Fibroblast of skin of left quadriceps (primary cell): ENCODE results near the gene HOPX.
A peak's percentile ranks its signal among the peaks of the same experiment; 100 is the strongest.
"Not testable (repeated sequence)": the region's sequence is repeated elsewhere in the genome, so short reads cannot be mapped to it uniquely, and the experiment has no call there.

ENCODE experiments used
- DNase-seq, 2 experiments: peaks; one replicate each; pipeline ENCODE4 v3.0.0-alpha.2; 2013; ENCODE audit warnings: low read depth in 2 of 2

The HOPX gene

GRCh38 chr4:56681158-56681852 is at the start of gene HOPX:
TSS of gene HOPX (minus strand) at chr4:56681296. CDS start at chr4:56657816, 23,480 bp downstream.
- DNase-seq = no peak

GRCh38 chr4:56730097-56730496 is 49.0 kb upstream of the HOPX start:
- no peak for DNase-seq

GRCh38 chr4:56728512-56728911 is 47.4 kb upstream of the HOPX start:
- peak; percentile 83 to 87 for DNase-seq

GRCh38 chr4:56727150-56727549 is 46.1 kb upstream of the HOPX start:
- DNase-seq = no peak

GRCh38 chr4:56726593-56726992 is 45.5 kb upstream of the HOPX start:
- DNase-seq = not testable (repeated sequence)

GRCh38 chr4:56723659-56724230 is 42.6 kb upstream of the HOPX start:
- no peak for DNase-seq

- DNase-seq = no peak
Measured at GRCh38 chr4:56723201-56723605, 42.1 kb upstream of the HOPX start.

GRCh38 chr4:56708146-56708545 is 27.1 kb upstream of the HOPX start:
- DNase-seq = no peak

- no peak for DNase-seq
Measured at GRCh38 chr4:56705966-56706365, 24.9 kb upstream of the HOPX start.

GRCh38 chr4:56705334-56705733 is 24.2 kb upstream of the HOPX start:
- DNase-seq = no peak

- no peak for DNase-seq
Measured at GRCh38 chr4:56704089-56704871, 23.2 kb upstream of the HOPX start.

- no peak for DNase-seq
Measured at GRCh38 chr4:56703378-56703777, 22.3 kb upstream of the HOPX start.

GRCh38 chr4:56701644-56702043 is 20.5 kb upstream of the HOPX start:
- no peak for DNase-seq

- no peak for DNase-seq
Measured at GRCh38 chr4:56701161-56701480, 20.0 kb upstream of the HOPX start.

GRCh38 chr4:56699537-56700105 is 18.5 kb upstream of the HOPX start:
- DNase-seq = no peak

GRCh38 chr4:56698329-56698728 is 17.2 kb upstream of the HOPX start:
- DNase-seq = no peak

GRCh38 chr4:56696056-56696455 is 15.0 kb upstream of the HOPX start:
- DNase-seq = no peak

- not testable (repeated sequence) for DNase-seq
Measured at GRCh38 chr4:56693476-56693875, 12.4 kb upstream of the HOPX start.

- no peak for DNase-seq
Measured at GRCh38 chr4:56692576-56692975, 11.5 kb upstream of the HOPX start.

GRCh38 chr4:56691425-56691824 is 10.3 kb upstream of the HOPX start:
- DNase-seq = no peak

- no peak for DNase-seq
Measured at GRCh38 chr4:56690393-56690792, 9.3 kb upstream of the HOPX start.

- DNase-seq = no peak
Measured at GRCh38 chr4:56689201-56689969, 8.3 kb upstream of the HOPX start.
